ENCODE results near the gene MEF2A.
A peak's percentile ranks its signal among the peaks of the same experiment; 100 is the strongest.

Gene MEF2A

DNA sequence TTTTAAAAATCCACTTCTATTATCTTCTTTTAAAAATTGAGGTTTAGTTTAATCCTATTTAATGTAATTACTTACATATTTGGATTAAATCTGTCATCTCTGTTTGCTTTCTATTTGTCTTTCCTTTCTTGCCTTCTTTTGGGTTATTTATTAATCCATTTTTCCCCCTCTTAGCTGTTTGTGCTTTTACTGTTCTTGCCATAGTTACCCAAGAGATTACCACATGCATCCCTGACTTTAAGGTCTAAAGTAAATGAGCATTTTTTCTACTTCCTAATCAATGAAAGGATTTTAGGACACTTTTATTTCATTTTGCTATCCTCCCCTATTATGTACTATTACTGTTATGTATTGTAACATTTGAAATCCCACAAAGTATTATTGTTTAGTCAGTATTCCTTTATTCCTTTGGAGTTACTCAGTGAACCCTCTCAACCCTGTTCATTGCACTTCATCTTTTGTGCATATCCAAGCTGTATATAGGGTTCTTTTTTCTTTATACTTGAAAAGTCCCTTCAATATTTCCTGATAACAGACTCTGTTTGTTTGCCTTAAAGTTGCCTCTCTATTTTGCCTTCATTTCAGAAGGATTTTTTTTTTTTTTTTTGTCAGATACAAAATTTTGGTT, 62.7 kb downstream of the MEF2A start:
- TF ChIP-seq, protein P1, sequence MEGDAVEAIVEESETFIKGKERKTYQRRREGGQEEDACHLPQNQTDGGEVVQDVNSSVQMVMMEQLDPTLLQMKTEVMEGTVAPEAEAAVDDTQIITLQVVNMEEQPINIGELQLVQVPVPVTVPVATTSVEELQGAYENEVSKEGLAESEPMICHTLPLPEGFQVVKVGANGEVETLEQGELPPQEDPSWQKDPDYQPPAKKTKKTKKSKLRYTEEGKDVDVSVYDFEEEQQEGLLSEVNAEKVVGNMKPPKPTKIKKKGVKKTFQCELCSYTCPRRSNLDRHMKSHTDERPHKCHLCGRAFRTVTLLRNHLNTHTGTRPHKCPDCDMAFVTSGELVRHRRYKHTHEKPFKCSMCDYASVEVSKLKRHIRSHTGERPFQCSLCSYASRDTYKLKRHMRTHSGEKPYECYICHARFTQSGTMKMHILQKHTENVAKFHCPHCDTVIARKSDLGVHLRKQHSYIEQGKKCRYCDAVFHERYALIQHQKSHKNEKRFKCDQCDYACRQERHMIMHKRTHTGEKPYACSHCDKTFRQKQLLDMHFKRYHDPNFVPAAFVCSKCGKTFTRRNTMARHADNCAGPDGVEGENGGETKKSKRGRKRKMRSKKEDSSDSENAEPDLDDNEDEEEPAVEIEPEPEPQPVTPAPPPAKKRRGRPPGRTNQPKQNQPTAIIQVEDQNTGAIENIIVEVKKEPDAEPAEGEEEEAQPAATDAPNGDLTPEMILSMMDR (IDR thresholded peaks at IDR 0.05) = no peak
- DNase-seq (ENCODE audit: low spot score) = no peak
- H3K27ac ChIP-seq = no peak overlapping the region
- no peak overlapping the region for H3K4me3 ChIP-seq

DNA sequence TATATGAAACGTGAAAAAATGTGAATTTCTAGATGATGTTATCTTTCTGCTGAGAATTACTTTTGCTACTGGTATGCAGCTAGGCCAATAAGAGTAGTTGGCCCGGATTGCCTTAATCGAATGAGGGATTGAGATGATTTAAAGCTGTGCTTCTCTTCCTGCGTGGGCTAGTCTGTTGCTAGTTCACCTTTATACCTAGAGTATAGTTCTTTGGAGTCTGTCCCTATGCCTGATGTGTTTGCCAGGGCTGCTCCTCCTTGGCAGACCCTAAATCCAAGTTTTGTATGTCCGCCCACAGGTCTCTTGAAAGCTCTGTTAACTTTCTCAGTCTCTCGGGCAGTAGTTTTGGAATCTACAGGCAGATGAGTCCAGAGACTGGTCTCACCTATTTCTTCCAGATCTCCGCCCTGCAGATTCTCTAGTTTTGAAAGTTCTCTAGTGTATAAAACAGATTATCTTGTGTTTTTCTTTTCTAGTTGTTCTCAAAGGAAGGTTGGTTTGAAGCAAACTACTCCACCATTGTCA, 64.9 kb downstream of the MEF2A start:
- H3K4me3 ChIP-seq = no peak overlapping the region
- TF ChIP-seq, protein P1 (IDR thresholded peaks at IDR 0.05) = no peak
- DNase-seq (ENCODE audit: low spot score) = no peak
- peak overlapping the region in 1 of 2 donors; percentile 61 for H3K27ac ChIP-seq

DNA sequence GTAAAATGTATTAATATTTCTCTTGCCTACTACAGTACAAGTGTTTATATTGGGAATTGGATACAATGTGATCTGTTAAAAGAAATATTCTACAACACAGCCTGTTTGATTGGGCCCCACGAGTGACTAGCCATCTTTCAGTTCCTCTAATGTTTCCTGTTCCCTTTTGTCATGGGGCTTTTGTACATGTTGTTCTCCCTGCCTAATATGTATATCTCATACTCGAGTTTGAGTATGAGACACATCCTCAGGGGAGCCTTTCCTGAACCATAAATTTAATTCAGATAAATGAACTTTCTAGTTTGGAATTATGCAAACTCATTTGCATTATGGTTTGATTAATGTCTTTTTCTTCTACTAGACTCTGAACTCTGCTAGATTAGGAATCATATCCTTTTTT, 65.5 kb downstream of the MEF2A start:
- no peak for DNase-seq (ENCODE audit: low spot score)
- no peak overlapping the region for H3K4me3 ChIP-seq
- peak overlapping the region in 1 of 2 donors; percentile 61 for H3K27ac ChIP-seq
- TF ChIP-seq, protein P1 (IDR thresholded peaks at IDR 0.05) = no peak

DNA sequence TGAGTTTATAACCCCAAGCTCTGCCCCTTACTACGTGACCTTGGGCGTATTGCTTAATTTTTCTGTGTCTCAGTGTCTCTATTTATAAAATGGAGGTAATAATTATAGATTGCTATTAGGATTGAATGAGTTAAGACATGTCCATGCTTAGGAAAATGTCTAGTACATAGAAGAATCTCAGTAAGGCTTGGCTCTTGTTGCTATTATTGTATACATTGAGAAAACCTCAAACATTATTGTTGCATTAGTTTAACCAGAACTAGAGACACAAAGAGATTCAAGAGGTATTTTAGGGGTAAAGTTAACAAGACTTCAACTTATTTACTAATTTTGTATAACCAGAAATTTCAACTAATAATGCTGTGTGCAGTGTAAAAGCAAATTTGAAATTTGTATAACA, 66.7 kb downstream of the MEF2A start:
- DNase-seq (ENCODE audit: low spot score) = no peak
- TF ChIP-seq, protein P1 (IDR thresholded peaks at IDR 0.05) = no peak
- Histone ChIP-seq H3K27ac (peak overlapping the region in 1 of 2 donors; percentile 17), H3K4me3 (no peak overlapping the region)

DNA sequence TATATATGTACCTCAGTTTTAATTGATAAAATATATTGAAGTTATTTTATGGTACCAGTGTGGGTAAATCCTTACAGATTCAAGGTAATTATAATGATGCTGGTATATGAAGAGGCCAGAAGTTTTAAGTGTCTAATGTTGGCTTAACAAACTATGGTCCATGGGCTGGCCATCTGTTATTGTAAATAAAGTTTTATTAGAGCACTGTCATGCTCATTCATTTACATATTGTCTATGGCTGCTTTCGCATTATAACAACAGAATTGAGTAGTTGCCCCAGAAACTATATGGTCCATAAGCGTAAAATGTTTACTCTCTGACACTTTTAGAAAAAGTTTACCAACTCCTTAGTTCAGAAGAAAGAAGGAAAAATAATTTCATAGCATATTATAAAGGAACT, 67.9 kb downstream of the MEF2A start:
- Histone ChIP-seq H3K4me3 (no peak overlapping the region), H3K27ac (no peak overlapping the region)
- TF ChIP-seq, protein P1 (IDR thresholded peaks at IDR 0.05) = no peak
- DNase-seq (ENCODE audit: low spot score) = no peak

DNA sequence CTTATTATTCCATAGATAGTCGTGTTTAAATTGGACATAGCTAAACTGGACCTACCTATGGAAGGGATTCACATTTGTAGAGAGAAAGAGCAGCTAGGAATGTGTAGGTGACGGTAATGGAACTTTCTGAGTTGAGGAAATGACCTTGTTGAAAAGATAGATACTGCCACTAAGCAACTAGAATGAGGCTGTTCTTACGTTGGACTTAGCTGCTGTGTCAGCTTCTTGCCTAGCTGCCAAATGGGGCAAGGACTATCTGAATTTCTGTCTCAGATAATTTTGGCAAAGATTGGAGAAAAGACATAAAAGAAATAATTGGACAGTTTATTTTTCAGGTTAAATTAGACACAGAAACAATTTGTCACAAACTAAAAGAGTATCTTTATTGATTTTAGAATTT, 68.8 kb downstream of the MEF2A start:
- DNase-seq (ENCODE audit: low spot score) = no peak
- H3K27ac ChIP-seq = peak overlapping the region in 1 of 2 donors; percentile 5
- TF ChIP-seq, protein P1 (IDR thresholded peaks at IDR 0.05) = no peak
- H3K4me3 ChIP-seq = no peak overlapping the region

DNA sequence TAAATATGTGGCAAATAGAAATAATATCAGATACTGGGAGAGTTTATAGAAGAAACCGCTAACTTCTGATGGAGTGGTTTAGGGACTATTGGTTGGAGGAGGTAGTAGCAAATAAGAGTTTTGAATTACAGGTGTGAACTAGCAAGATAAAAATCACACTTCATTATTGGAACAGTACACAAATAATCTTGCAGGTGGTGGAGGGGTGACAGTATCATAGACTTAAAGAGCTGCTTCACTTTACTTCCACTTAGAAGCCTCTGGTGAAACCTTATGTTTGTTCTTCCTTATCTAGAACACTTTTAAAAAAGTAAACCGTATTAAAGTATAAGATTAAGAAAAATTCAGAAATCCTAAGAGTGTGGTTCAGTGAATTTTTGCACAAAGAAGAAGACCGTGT, 69.4 kb downstream of the MEF2A start:
- H3K4me3 ChIP-seq = no peak overlapping the region
- TF ChIP-seq, protein P1 (IDR thresholded peaks at IDR 0.05) = no peak

More for the DNA sequence above, 69.4 kb downstream of the MEF2A start:
- DNase-seq (ENCODE audit: low spot score) = no peak
- no peak overlapping the region for H3K27ac ChIP-seq
